GM19193 (cell line): ENCODE data around the gene HSPA8.

ENCODE experiments used
- POLR2A ChIP-seq: IDR thresholded peaks from 4 replicates; pipeline ENCODE4 v1.6.1; 2011; ENCODE audit not compliant: insufficient read depth, insufficient read length; ENCODE audit errors: extremely low read depth

HSPA8 gene

GRCh38 chr11:123080015-123080414 lies 18.1 kb upstream of the HSPA8 start:
- TF ChIP-seq POLR2A, result no peak

- no peak for TF ChIP-seq POLR2A
Observed at GRCh38 chr11:123076484-123076883, 14.5 kb upstream of the HSPA8 start.

GRCh38 chr11:123073343-123074057 lies 11.6 kb upstream of the HSPA8 start:
- TF ChIP-seq POLR2A, result no peak

DNA sequence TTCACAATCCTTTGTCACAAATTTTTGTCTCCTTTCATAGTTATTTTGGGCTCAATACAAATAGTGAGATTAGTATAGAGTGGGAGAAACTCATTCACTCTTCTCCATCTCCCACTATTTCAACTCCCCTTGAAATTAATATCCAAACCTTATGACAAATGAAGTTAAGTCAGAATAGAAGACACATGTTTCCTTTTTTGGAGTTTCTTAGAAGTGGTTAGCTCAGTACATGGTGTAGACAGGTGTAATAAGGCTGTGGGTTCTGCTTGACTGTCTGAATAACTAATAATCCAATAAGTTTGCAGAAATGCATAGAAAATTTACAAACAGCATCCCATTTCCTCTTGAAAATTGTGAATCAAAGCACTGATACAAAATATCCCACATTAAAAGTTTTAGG lies 10.8 kb upstream of the HSPA8 start:
- TF ChIP-seq POLR2A, result no peak

DNA sequence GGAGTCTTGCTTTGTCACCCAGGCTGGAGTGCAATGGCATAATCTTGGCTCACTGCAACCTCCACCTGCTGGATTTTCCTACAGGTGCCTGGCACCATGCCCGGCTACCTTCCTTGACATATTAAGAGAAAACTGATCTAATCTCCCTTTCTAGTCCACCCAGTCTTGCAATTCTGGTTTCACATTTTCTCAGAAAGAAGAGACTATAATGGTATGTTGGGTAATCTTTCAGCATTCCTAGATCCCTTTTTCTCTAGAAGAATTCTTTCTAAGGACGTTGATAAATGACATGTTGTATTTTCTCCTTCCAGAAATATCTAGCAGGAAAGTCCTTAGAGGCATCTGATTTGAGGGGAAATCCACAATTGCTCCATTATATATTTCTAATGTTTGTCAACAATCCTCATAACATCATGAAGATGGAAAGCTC lies 10.4 kb upstream of the HSPA8 start:
- TF ChIP-seq POLR2A, result no peak

DNA sequence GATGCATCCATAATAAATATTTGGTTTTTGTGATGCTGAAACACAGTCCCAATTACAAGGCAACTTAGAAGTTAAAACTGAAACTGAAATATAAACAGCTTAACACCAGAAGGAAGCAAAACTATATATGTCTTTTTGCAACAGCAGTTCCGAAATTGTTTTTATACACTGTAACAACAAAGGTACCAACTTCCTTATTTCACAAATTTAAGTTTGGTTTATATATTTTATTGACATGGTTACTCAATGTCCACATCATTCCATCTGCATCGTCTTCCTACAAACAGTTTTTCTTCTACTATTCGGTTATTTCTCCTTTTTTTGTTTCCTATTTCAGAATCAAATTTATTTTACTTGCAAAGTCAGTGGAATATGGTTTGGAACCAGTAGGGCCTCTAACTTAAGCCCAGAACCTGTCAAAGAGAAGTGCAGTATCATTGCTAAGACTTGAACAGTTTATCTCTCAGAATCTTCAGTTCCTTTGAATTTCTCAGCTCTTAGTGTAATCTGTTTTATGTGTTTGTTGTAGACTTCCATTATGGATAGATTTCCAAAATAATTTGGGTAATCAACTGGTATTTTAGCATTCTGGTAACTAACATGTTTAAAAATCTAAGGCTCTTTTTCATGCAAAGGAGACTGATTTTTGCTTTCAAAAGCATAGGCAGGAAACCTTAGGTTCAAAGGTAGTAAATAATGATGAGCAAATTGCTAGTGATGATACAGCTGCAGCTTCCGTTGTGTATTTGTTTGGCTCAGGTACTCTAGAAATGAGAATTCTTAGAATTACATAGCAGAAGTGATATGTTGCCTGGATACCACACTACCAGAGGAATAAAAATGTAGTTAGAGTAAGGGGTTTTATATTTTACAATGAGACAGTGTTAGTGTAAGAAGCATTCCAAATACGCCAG lies 8.2 kb upstream of the HSPA8 start:
- no peak for TF ChIP-seq POLR2A

DNA sequence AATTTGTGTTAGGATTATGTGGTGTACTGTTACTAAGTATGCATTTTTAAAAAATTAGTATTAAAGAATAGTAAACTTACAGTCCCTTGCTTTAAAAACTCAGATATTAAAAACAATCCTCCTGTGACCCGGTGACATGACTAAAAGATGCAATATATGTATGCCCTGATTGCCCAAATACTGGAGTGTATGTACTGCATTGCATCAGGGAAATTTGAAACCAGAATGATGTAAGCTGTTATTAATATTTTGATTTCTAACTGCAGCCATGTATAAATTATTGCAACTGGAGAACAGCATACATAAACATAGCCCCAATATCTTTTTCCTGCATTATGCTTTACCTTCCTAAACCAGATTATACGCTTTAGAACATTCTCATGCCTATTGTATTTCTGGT lies 3.7 kb upstream of the HSPA8 start:
- no peak for TF ChIP-seq POLR2A

DNA sequence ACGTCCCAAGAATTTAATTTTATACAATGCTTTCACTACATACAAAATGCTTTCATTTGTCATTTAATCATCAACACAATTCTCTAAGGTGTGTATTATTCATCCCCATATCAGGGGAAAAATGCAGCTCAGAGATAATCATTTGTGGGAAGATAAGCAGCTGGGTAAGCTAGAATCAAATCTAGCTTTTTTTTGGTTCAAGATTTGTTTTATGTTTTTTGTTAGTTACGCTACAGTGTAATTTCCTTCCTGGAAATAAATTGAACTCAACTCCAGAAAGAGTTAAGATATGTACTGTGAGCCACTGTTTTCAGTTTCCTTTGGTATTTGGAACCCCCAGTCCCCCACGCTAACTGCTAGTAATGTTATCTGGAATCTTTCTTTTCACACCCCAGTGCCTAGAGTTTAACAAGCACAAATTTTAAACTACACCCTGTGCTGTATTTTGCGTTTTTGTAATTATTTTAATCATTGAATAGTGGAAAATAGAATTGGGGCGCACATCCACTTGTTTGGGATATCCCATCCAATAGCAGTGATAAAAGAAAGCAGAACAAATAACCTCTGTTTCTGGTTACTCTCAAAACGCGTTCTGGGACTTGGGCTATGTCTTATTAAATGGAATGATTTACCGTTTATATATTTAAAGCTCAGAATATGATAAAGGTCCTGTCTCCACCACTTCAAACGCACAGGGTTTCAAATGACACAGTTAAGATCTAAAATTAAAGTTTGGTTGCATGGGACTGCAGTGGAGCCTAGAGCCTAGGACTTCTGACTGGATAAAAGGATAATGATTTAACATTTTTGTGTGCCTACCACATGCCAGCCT lies 2.1 kb upstream of the HSPA8 start:
- TF ChIP-seq POLR2A, result no peak

- peak; percentile 60 for TF ChIP-seq POLR2A
Observed at GRCh38 chr11:123062892-123063825, 1.2 kb upstream of the HSPA8 start.

- no peak for TF ChIP-seq POLR2A
Observed at GRCh38 chr11:123062158-123062891, 389 bp upstream of the HSPA8 start.

- no peak for TF ChIP-seq POLR2A
Observed at GRCh38 chr11:123060277-123061000, 1.5 kb downstream of the HSPA8 start.

DNA sequence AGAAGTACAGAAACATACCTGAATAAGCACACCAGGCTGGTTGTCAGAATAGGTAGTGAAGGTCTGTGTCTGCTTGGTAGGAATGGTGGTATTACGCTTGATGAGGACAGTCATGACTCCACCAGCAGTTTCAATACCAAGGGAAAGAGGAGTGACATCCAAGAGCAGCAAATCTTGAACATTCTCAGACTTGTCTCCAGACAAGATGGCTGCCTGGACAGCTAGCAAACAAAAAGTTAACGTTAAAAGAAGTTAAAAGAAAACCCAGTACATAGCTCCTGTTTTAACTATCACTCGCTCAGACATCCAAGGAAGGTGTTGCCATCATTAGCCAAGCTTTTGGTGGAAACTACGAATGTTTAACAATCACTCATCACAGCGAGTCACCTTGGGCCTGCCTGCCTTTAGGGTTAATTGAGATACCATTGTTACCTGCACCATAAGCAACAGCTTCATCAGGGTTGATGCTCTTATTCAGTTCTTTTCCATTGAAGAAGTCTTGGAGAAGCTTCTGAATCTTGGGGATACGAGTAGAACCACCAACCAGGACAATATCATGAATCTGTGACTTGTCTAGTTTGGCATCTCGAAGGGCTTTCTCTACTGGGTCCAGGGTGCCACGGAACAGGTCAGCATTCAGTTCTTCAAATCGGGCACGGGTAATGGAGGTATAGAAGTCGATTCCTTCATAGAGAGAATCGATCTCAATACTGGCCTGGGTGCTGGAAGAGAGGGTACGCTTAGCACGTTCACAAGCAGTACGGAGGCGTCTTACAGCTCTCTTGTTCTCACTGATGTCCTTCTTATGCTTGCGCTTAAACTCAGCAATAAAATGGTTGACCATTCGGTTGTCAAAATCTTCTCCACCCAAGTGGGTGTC lies 2.7 kb downstream of the HSPA8 start:
- TF ChIP-seq POLR2A, result peak; percentile 15
